GM15510 (cell line): ENCODE data around the gene HSBP1L1.

ENCODE experiments used
- POLR2A ChIP-seq: IDR thresholded peaks from 3 replicates; pipeline ENCODE4 v1.6.1; 2011; ENCODE audit warnings: borderline replicate concordance; ENCODE audit not compliant: insufficient read length; ENCODE audit errors: extremely low read depth

The HSBP1L1 gene

DNA sequence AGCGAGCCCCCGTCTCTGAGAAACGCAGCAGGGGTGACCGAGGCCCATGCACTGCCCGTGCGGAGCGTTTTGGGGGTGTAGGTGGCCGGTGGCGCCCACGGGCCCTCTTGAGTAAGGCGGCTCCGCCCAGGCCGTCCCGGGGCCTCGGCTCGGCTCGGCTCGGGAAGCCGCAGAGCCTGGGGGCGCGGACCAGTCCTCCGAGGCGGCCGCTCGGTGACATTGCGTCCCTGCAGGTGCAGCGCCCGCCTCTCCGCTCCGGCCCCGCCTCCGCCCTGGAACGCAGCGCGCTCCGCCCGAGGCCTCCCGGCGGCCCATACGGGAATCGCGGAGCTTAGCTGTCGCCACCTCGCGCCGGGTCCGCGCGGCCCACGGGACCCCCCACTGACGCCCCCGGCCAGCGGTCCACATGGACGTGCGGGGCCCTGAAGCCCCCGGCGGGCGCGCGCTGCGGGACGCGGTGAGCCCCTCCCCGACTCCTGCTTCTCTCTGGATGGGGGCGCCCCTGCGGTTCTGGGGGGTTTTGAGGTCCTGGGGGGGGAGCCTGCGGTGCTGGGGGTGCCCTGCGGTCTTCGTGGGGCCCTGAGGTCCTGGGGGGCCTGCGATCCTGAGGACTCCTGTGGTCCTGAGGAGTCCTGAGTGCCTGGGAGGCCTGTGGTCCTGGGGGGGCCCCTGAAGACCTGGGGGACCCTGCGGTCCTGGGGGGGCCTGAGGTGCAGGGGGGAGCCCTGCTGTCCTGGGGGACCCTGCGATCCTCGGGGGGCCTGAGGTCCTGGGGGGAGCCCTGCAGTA, at the start of gene HSBP1L1:
HSBP1L1 (plus strand) TSS at position 314 of the 789 bp plus-strand sequence; CDS start at position 407, 93 bp downstream.
- peak; percentile 50 for TF ChIP-seq POLR2A

DNA sequence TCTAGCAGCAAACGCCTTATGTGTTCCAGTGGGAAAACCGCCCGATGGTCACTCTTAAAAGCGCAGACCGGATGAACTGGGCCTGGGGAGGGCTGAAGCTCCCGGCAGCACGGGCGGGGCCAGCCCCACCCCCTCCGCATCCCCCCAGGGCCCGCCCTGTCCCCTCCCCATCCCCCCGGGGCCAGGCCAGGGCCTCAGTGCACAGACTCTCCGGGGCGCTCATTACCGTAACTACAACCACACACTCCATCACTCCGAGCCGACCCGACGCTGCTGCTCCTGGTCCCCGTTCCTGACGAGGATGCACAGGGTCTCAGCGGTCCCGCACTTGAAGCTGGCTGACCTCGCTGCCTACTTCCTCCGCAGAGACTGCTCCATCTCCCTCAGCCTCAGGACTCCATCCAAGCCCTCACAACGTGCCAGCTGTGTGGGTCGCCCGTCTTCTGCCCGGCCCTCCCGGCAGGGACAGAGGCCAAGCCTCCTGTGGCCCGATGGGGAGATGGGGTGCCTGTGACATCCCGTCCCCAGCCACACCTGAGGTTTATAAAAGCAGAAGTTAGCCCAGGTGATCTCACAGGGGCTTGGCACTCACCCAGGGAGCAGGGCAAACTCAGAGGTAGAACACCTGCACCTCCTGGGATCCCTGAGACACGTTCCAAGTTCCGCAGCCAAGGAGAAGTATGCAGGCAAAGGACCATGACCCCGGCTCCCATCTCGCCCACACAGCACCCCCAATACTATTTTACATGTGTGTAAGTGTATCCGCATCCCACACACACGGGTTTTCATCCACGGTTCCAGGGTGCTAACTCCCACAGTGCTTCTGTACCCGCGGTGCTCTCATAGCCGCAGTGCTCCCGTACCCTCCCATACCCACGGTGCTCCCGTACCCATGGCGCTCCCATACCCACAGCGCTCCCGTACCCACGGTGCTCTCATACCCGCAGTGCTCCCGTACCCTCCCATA, 49.0 kb upstream of the HSBP1L1 start:
- no peak for TF ChIP-seq POLR2A

DNA sequence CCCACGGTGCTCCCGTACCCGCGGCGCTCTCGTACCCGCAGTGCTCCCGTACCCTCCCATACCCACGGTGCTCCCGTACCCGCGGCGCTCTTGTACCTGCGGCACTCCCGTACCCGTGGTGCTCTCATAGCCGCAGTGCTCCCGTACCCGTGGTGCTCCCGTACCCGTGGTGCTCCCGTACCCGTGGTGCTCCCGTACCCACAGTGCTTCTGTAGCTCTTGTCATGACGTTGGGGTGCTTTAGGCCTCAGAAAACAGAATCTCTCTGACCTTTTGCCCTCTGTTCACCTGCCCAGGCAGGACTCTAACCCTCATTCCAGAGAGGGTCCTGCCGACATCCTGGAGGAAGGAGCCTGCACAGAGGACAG, 48.3 kb upstream of the HSBP1L1 start:
- TF ChIP-seq POLR2A: no peak

DNA sequence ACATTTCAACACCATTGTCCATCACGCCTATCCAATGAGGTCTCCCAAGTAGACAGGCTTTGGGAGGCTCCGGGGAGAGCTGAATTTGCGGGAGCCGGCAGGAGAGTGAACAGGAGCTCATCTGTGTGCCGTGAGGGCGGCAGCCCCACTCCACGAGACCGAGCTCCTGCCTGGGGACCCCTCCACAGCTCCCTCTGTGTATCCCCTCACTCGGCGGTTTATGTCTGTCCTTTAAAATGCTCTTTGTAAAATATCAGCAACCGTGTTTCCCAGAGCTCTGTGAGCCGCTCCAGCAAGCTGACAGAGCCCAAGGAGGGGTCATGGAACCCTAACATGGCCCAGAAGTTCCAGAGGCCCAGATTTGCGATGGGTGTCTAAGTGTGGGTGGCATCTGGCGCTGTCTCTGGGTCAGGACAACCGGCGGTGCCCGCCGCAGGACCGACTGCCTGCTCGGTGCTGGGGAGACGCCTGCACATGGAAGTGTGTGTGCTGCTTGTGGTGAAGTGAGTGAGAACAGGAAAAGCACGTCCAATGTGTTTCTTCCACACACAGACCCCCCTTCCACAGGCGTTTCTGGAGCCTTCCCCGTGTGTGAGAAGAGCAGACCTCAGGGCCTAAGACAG, 47.8 kb upstream of the HSBP1L1 start:
- TF ChIP-seq POLR2A: no peak

DNA sequence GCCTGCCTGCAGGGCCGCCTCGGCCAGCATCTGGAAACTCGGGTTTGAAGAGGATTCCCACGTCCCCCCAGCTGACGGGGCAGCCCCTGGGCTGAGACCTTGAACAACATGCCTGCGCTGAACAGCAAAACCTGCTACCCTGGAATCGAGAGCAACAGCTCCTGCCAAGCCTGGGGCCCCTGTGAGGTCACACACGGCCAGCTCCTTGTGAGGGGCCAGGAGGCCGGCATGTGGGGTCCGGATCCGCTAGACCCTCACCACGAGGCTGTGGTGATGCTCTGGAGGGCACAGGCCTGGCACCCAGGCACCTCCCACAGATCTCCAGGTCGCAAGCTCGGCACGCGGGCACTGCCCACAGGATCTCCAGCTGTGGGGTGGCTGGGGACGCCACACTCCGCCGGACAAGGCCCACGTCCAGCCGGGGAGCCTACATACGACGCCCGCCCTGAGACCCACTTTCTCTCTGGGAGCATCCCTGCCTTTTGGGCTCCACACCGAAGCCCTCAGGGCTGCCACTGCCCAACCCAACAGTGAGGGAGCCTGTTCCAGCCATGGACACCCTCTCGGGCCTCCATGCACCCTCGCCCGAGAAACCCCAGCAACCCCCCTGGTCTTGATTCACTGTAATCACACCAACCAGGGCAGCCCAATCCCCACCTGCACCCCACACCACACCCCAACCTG, 47.1 kb upstream of the HSBP1L1 start:
- no peak for TF ChIP-seq POLR2A

DNA sequence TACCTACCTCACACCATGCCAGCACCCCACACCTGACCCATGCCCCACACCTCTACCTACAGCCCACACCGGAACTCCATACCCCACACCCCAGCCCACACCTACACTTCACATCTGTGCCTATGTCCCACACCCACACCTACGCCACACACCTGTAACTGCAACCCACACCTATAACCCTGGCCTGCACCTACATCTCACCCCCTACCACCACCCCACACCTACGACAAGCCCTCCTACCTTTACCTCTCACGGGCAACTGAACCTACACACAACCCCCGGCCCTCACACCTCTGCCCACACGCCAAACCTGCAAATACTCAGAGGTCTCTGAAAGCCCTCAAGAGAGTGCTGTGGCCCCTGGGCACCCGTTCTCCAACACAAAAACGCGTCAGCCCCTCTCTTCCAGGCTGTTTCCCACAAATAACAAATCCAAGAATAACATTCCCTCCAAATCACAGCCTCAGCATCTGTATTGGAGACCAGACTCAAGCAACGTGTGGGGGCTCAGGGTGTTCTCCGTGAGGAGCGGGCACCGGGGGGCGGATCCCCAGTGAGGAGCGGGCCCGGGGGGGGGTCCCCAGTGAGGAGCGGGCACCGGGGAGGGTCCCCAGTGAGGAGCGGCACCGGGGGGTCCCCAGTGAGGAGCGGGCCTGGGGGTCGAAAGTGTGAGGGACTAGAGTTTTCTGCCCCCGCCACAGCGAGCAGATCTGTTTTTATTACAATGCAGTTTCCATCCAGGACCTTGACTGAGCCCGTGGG, 46.4 kb upstream of the HSBP1L1 start:
- TF ChIP-seq POLR2A: no peak

DNA sequence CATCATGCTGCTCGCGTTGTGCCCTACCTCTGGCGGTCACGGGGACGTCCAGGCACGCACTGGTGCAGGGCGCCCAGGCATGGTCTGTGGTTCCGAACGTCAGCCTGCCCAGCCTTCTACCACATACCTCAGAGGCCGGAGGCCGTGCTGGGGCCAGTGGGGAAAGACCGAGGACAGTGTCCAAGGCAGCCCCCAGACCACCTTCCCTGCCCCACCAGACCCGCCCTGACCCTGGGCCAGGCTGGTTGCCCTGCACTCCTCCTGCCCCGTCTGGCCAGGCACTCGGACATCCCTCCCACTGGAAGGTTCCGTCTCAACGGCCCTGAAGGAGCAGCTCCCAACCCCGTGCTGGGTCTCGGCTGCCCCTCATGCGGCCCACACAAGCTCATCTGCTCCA, 45.8 kb upstream of the HSBP1L1 start:
- TF ChIP-seq POLR2A: no peak

DNA sequence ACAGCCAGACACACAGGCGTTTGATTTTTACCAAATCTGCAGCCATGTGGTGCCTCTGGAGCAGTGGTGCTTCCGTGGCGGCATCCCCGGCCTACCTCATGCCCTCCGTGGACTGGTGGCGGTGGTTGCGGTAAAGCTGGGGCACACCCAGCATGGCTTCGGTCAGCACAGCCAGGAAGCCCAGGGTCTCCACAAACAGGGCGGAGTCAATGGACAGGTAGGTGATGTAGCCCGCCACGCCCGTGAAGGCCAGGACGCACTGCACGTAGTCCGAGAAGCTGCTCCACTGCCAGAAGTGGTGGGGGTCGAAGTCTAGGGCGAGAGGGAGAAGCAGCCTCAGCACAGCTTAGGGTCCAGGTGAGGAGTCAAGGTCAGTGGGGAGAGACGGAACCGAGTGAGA, 45.4 kb upstream of the HSBP1L1 start:
- no peak for TF ChIP-seq POLR2A

DNA sequence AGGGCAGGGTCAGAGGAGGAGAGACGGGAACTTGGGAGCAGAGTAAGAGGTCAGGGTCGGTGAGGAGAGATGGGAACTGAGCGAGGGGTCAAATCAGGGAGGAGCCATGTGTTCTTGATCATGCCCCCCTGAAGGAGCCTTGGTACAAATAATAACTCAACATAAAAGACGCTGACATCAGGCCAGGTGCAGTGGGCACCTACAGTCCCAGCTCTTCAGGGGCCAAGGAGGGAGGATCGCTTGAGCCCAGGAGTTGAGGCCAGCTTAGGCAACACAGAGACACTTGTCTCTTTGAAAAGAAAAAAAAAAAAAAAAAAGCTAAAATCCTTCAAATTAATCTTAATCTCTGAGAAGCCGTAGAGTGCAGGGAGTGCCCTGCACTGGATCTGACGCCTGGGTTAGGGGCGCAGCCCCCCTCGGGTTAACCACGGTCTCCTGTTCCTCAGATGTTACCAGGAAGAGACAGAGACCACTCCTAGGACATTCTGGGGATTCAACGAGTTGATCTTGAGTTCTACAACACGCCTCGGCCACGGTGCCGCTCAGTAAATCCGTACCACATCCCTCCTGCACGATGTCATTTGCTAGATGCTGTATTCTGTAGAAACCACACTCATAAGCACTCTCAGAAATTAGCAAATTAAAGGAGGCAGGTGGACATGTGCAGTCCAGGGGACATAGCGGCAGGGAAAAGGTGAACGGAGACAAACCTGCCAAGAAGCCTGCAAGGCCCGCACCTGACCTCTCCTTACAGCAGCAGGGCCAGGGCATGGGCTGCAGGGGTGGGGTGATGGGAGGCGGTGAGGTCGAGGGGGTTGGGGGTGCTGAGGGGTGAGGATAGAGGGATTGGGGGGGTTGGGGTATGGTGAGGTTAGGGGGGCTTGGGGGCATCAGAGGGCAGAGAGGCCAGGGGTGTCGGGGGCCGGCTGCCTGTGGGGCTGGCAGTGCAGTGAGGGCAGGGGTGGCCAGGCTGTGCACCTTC, 42.2 kb upstream of the HSBP1L1 start:
- no peak for TF ChIP-seq POLR2A

DNA sequence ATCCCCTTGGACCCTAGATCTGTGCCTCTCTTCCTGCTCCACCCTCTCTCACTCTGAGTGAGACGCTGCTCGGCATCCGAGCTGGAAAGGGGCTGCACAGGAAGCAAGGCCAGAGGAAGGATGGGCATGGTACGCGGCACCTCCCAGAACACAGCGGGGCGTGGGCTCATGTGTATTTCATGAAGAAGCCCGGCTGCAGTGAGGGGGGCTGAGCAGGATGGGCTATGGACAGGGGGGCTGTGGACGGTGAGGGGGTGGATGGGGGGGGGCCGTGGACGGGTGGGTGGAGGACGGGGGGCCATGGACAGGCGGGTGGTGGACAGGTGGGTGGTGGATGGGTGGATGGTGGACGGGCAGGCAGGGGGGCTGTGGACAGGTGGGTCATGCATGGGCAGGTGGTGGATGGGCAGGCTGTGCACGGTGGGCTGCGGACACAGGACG, 41.5 kb upstream of the HSBP1L1 start:
- no peak for TF ChIP-seq POLR2A

DNA sequence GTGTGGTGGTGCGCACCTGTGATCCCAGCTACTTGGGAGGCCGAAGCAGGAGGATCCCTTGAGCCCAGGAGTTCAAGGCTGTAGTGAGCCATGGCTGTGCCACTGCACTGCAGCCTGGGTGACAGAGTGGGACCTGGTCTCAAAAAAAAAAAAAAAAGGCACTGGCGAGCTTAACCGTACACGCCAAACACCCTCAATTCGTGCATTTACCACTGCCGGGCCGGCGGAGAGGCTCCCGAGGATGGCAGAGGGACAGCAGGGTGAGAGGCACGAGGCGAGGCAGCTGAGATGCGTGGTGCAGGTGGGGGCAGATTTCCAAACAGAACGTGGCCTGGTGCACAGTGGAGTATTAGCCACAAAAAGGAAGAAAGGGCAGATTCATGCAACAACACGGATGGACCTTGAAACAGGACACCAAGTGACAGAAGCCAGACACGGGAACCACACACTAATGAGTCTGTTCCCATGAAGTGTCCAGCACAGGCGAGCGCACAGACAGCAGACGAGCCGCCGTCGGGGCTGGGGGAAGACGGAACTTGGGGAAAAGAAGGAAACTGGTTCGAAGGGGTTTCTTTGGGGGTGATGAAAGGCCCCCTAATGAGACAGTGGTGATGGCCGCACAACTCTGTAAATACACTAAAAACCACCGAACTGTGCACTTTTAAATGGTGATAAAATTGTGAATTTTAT, 40.4 kb upstream of the HSBP1L1 start:
- no peak for TF ChIP-seq POLR2A
